Transverse colon (tissue), 4 donors: ENCODE results near the gene IL1RAPL1.

Experiments used
- CTCF ChIP-seq, 5 experiments: fragments of 200-600 bp in 3 of 5; fragments of 450-650 bp in 2 of 5; sonication (generic) in 3 of 5; IDR thresholded peaks; 1 replicate in 2 of 5; 2 replicates in 3 of 5; pipeline ENCODE4 v1.5.1; 2016 to 2017; ENCODE audit warnings: antibody characterized with exemption in 5 of 5, inconsistent platforms in 3 of 5, mild to moderate bottlenecking in 2 of 5, moderate library complexity in 1 of 5
- POLR2AphosphoS5 ChIP-seq, 3 donors: sonication (generic); formaldehyde crosslinking; IDR thresholded peaks; one replicate each; pipeline ENCODE4 v1.6.1; 2016; ENCODE audit warnings: antibody characterized with exemption in 3 of 3

GRCh38 chrX:28889591-28890090, 302.4 kb downstream of the IL1RAPL1 start:
- TF ChIP-seq CTCF (IDR thresholded peaks at IDR 0.05), result no peak
- no peak for TF ChIP-seq POLR2AphosphoS5 (IDR thresholded peaks at IDR 0.05)
